ENCODE data around the gene NOL9. TPM values are rescaled to one million over a fixed set of nuclear protein-coding genes. Genes with fewer than 3 reads are reported as not detected.

Gene NOL9
- total RNA-seq, 1 donor from 2014 or later, result 11.1 TPM

GRCh38 chr1:6473974-6474814 is 80.1 kb downstream of the NOL9 start:
- no peak for DNase-seq (ENCODE audit: low spot score)
- ATAC-seq, result no peak

- ATAC-seq (no peak), DNase-seq (ENCODE audit: low spot score) (no peak)
Observed at GRCh38 chr1:6473156-6473555, 81.2 kb downstream of the NOL9 start.

- no peak for ATAC-seq
- DNase-seq (ENCODE audit: low spot score), result no peak
Observed at GRCh38 chr1:6472391-6472790, 81.9 kb downstream of the NOL9 start.

GRCh38 chr1:6471970-6472368 is 82.3 kb downstream of the NOL9 start:
- DNase-seq (ENCODE audit: low spot score) (peak; percentile 82), ATAC-seq (peak; percentile 83)

Other genes with a start within 250 kb of the NOL9 start
- gene ACOT7, start 160.7 kb downstream of the NOL9 start, total RNA-seq, result 13.2 TPM
- 0.13 TPM for gene HES2, start 134.6 kb downstream of the NOL9 start, total RNA-seq
- 172 TPM for gene ESPN, start 129.7 kb downstream of the NOL9 start, total RNA-seq
- gene TNFRSF25, start 88.3 kb downstream of the NOL9 start, total RNA-seq, result 2.1 TPM
- gene PLEKHG5, start 62.8 kb downstream of the NOL9 start, total RNA-seq, result 1.1 TPM
- 0.05 TPM for gene TAS1R1, start 794 bp upstream of the NOL9 start, total RNA-seq
- 38.4 TPM for gene ZBTB48, start 25.5 kb upstream of the NOL9 start, total RNA-seq
- 20.0 TPM for gene KLHL21, start 48.4 kb upstream of the NOL9 start, total RNA-seq
- 5.5 TPM for gene PHF13, start 59.2 kb upstream of the NOL9 start, total RNA-seq
- 9.7 TPM for gene THAP3, start 70.4 kb upstream of the NOL9 start, total RNA-seq
- 29.5 TPM for gene DNAJC11, start 147.3 kb upstream of the NOL9 start, total RNA-seq
- 33.6 TPM for gene CAMTA1, start 230.9 kb upstream of the NOL9 start, total RNA-seq

All from left lobe of liver (tissue), 2 donors.